K562 (cell line): ENCODE data around the gene CNDP2. TPM values are rescaled to one million over a fixed set of nuclear protein-coding genes. Genes with fewer than 3 reads are reported as not detected.

Source experiments
- ATAC-seq: fragments of 200-7000 bp; cut with Tn5 transposase; 3 replicates; pipeline ENCODE4 v1.9.1; 2020; ENCODE audit warnings: moderate library complexity
- BruUV-seq: library from RNA; stranded (reverse); fragments of 400-500 nt; replicated peaks from 2 replicates; lab custom pipeline; 2021; lab: Mats Ljungman, UMichigan
- CTCF ChIA-PET: fragments of 300-600 bp; formaldehyde crosslinking; extraction: SDS; loops from one replicate; lab custom pipeline; 2021; ENCODE audit warnings: low intra/inter-chr PET ratio; lab: Yijun Ruan, JAX
- POLR2A ChIA-PET: fragments of 300-600, 350-650 bp; sonication (Branson Sonifier 250); formaldehyde crosslinking; extraction: SDS; loops from one replicate; lab custom pipeline; 2021; ENCODE audit warnings: antibody characterized with exemption, inconsistent platforms; lab: Yijun Ruan, JAX
- DNase-seq, 4 experiments: peaks; one replicate each; pipeline versions ENCODE4 v3.0.0 to v3.0.0-alpha.2; 2011 to 2018; ENCODE audit warnings: low spot score in 3 of 4, mixed read lengths in 3 of 4; ENCODE audit errors: extremely low read depth in 1 of 4
- FAIRE-seq: peaks from 2 replicates; lab custom pipeline; 2011; peaks lifted over from hg19 to GRCh38; lab: Jason Lieb, UNC
- H2AFZ ChIP-seq: 2 replicates; pipeline ENCODE4 v1.6.0; 2011; ENCODE audit warnings: low read depth, low read length, control low read depth, inconsistent platforms
- H3K27ac ChIP-seq: fragments of 200-600 bp; 3 replicates; pipeline ENCODE4 v1.8.0; 2011; ENCODE audit warnings: low read depth, mild to moderate bottlenecking, control low read depth, inconsistent platforms, low read length, moderate library complexity, mixed read lengths; ENCODE audit errors: extremely low read depth
- H3K27me3 ChIP-seq, 2 experiments: fragments of 300-600 bp in 1 of 2; 2 replicates in 1 of 2; 3 replicates in 1 of 2; pipeline versions ENCODE4 v1.6.0 to v1.8.0; 2011; ENCODE audit warnings: inconsistent platforms in 2 of 2, low read length in 2 of 2, mild to moderate bottlenecking in 1 of 2, mixed read lengths in 1 of 2, moderate library complexity in 1 of 2; ENCODE audit not compliant: control insufficient read depth in 2 of 2, insufficient read depth in 2 of 2
- H3K36me3 ChIP-seq: fragments of 300-600 bp; 3 replicates; pipeline ENCODE4 v1.8.0; 2011; ENCODE audit warnings: mild to moderate bottlenecking, low read length, inconsistent platforms; ENCODE audit not compliant: control insufficient read depth, insufficient read depth
- H3K4me1 ChIP-seq, 2 experiments: fragments of 200-600 bp in 1 of 2; replicated peaks in 1 of 2; 2 replicates in 1 of 2; 3 replicates in 1 of 2; pipeline versions ENCODE4 v1.5.1 to v1.8.0; 2011; ENCODE audit warnings: inconsistent platforms in 2 of 2, low read length in 2 of 2, mild to moderate bottlenecking in 1 of 2, mixed read lengths in 1 of 2, moderate library complexity in 1 of 2; ENCODE audit not compliant: control insufficient read depth in 2 of 2, insufficient read depth in 2 of 2
- H3K4me2 ChIP-seq: 2 replicates; pipeline ENCODE4 v1.6.1; 2011; ENCODE audit warnings: low read length, control low read depth, inconsistent platforms, mixed read lengths; ENCODE audit not compliant: insufficient read depth
- H3K4me3 ChIP-seq: fragments of 200-600 bp; sonication (generic), shearing (Covaris generic); 2 replicates; pipeline ENCODE4 v1.5.1; 2016; ENCODE audit warnings: control low read depth, inconsistent platforms
- H3K79me2 ChIP-seq: fragments of 200-600 bp; 3 replicates; pipeline ENCODE4 v1.8.0; 2011; ENCODE audit warnings: low read length, inconsistent platforms; ENCODE audit not compliant: control insufficient read depth, insufficient read depth
- H3K9ac ChIP-seq, 2 experiments: 2 replicates each; pipeline versions ENCODE4 v1.6.0 to v1.6.1; 2011; ENCODE audit warnings: low read depth in 2 of 2, low read length in 2 of 2, control low read depth in 1 of 2, inconsistent platforms in 1 of 2, mild to moderate bottlenecking in 1 of 2, mixed read lengths in 1 of 2; ENCODE audit not compliant: insufficient read depth in 1 of 2
- H3K9me1 ChIP-seq: one replicate; pipeline ENCODE4 v1.6.0; 2011; ENCODE audit warnings: inconsistent platforms, mild to moderate bottlenecking, low read length, moderate library complexity; ENCODE audit not compliant: control insufficient read depth, insufficient read depth
- H3K9me3 ChIP-seq: replicated peaks from 2 replicates; pipeline ENCODE4 v1.5.1; 2011; ENCODE audit warnings: low read depth, low read length, inconsistent platforms; ENCODE audit not compliant: control insufficient read depth, insufficient read depth
- H4K20me1 ChIP-seq: replicated peaks from 2 replicates; pipeline ENCODE4 v1.6.1; 2011; ENCODE audit warnings: low read length, inconsistent platforms, mixed read lengths; ENCODE audit not compliant: control insufficient read depth, insufficient read depth
- CBX2 ChIP-seq: fragments of 200-600 bp; sonication (generic); IDR thresholded peaks from one replicate; pipeline ENCODE4 v1.6.1; 2012; ENCODE audit warnings: mild to moderate bottlenecking, low read length, inconsistent platforms; ENCODE audit not compliant: insufficient read depth, poor library complexity, severe bottlenecking
- ETV1 ChIP-seq: fragments of 450-650 bp; conservative IDR thresholded peaks from 2 replicates; pipeline ENCODE4 v1.6.1; 2016; ENCODE audit warnings: missing genetic modification characterization, control low read depth, low read depth, missing compliant biosample characterization
- MAFF ChIP-seq: IDR thresholded peaks from 2 replicates; pipeline ENCODE4 v1.6.1; 2012; ENCODE audit warnings: low read length, improper control_type of control experiment
- MTA3 ChIP-seq: fragments of 450-650 bp; formaldehyde crosslinking; IDR thresholded peaks from 2 replicates; pipeline ENCODE4 v1.6.1; 2017; ENCODE audit warnings: mild to moderate bottlenecking, borderline replicate concordance
- POLR2AphosphoS2 ChIP-seq: IDR thresholded peaks from 2 replicates; pipeline ENCODE4 v1.6.1; 2012; ENCODE audit warnings: low read length, improper control_type of control experiment
- POLR3G ChIP-seq: IDR thresholded peaks from 2 replicates; pipeline ENCODE4 v1.6.1; 2011; ENCODE audit not compliant: insufficient read length, insufficient replicate concordance; ENCODE audit errors: extremely low read depth
- RAD21 ChIP-seq, 2 experiments: fragments of 250-450 bp in 1 of 2; fragments of 450-650 bp in 1 of 2; sonication (Bioruptor Pico) in 1 of 2; formaldehyde crosslinking in 1 of 2; IDR thresholded peaks in 1 of 2; conservative IDR thresholded peaks in 1 of 2; 2 replicates each; pipeline versions ENCODE4 v1.4.0 to v1.8.0; 2020 to 2022; ENCODE audit warnings: mild to moderate bottlenecking in 2 of 2, moderate library complexity in 1 of 2
- RUNX1 ChIP-seq: sonication (generic); IDR thresholded peaks from 2 replicates; pipeline ENCODE4 v1.6.1; 2016; ENCODE audit warnings: antibody characterized with exemption, low read depth
- SMAD4 ChIP-seq: fragments of 250-450 bp; sonication (Bioruptor Pico); conservative IDR thresholded peaks from 2 replicates; pipeline ENCODE4 v1.8.0; 2021; ENCODE audit warnings: inconsistent platforms, mild to moderate bottlenecking, moderate library complexity
- SMARCC2 ChIP-seq: fragments of 450-650 bp; IDR thresholded peaks from 2 replicates; pipeline ENCODE4 v1.6.1; 2017; ENCODE audit warnings: antibody characterized with exemption, moderate library complexity, mild to moderate bottlenecking, low read depth
- SUPT5H ChIP-seq: fragments of 450-650 bp; IDR thresholded peaks from 2 replicates; pipeline ENCODE4 v1.6.1; 2016
- ZNF764 ChIP-seq: fragments of 250-450 bp; sonication (Bioruptor Pico); IDR thresholded peaks from 2 replicates; pipeline ENCODE4 v1.4.0; 2020; ENCODE audit warnings: low read depth, mild to moderate bottlenecking, moderate library complexity
- WGBS: fragments of 100-300 bp; shearing (Covaris generic); methylation state at CpG from one replicate; pipeline ENCODE4 v1.1.6; 2016; ENCODE audit warnings: low coverage, mixed read lengths; ENCODE audit not compliant: insufficient coverage; ENCODE audit errors: missing lambda C conversion rate; 5-methylcytosine and 5-hydroxymethylcytosine counted together
- in situ Hi-C: fragments of 300-500 bp; cut with MboI; formaldehyde crosslinking; loops from 4 replicates; pipeline ENCODE4 v1.15.0; 2018; ENCODE audit warnings: inconsistent platforms, mixed read lengths
- intact Hi-C: fragments of 100-400 bp; cut with micrococcal nuclease; formaldehyde crosslinking; loops from 2 replicates; pipeline ENCODE4 v1.14.2; 2022
- polyA plus RNA-seq, 8 experiments: library from polyadenylated mRNA; depleted of rRNA in 4 of 8; stranded (reverse) in 5 of 8; unstranded in 3 of 8; fragments of >200 nt; fragmentation: Nextera tagmentation in 2 of 8; fragmentation: Illumina TruSeq in 1 of 8; extraction: Ambion mirVana in 2 of 8; extraction: Trizol in 1 of 8; gene quantifications; 2 replicates each; pipeline versions ENCODE4 v1.2.1 to v1.2.3, GENCODE V29; 2011 to 2014; ENCODE audit warnings: inconsistent platforms in 1 of 8, missing spikeins in 1 of 8
- total RNA-seq, 7 experiments: library from RNA; depleted of rRNA in 6 of 7; stranded (reverse); fragments of >200 nt in 6 of 7; fragmentation: Illumina TruSeq in 2 of 7; extraction: Trizol in 2 of 7; gene quantifications; 2 replicates each; pipeline versions ENCODE4 v1.2.1 to v1.2.3, GENCODE V29; 2011 to 2021; ENCODE audit warnings: low replicate concordance in 1 of 7
- TF ChIP-seq, protein P1 (sequence below): sonication (generic); formaldehyde crosslinking; IDR thresholded peaks from 2 replicates; pipeline ENCODE4 v1.8.1; 2023; ENCODE audit warnings: mild to moderate bottlenecking, missing genetic modification reagents, moderate library complexity
- TF ChIP-seq, protein P2 (sequence below): sonication (generic); formaldehyde crosslinking; IDR thresholded peaks from 2 replicates; pipeline ENCODE4 v1.9.0; 2022; ENCODE audit warnings: mild to moderate bottlenecking, missing genetic modification reagents
- TF ChIP-seq, protein P3 (sequence below), 3 experiments: IDR thresholded peaks in 2 of 3; conservative IDR thresholded peaks in 1 of 3; 2 replicates each; pipeline ENCODE4 v1.5.1; 2011 to 2012; ENCODE audit warnings: low read length in 3 of 3, mild to moderate bottlenecking in 3 of 3, control low read depth in 2 of 3, improper control_type of control experiment in 1 of 3, inconsistent platforms in 1 of 3, low read depth in 1 of 3, mixed read lengths in 1 of 3, moderate library complexity in 1 of 3; ENCODE audit not compliant: insufficient read depth in 2 of 3
- TF ChIP-seq, protein P4 (sequence below): IDR thresholded peaks from 2 replicates; pipeline ENCODE4 v1.6.1; 2016; ENCODE audit warnings: missing genetic modification characterization, missing compliant biosample characterization

Gene CNDP2
- total and polyA plus RNA-seq, 9 of the 15 experiments (the other 6 are each of a cell fraction or from before 2014, with no cell fraction given): 34.1 to 128 (median 53.8) TPM

DNA sequence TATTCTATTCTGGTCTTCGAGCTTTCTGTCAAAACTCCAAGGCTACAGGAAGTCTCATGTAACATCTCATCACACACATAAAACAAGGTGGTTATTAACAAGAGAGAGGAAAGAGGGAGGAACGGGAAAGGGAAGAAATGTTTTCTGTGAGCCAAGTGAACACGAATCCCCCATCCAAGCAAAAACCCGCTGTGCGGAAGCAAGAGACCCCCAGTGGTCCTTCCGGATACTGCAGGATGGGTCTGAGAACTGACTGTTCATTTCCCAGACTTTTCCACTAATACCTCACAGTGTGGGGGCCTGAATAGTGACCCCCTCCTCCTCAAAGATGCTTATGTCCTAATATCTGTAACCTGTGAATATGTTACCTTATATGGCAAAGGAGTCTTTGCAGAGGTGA, 20.0 kb upstream of the CNDP2 start:
- Histone ChIP-seq H2AFZ (no peak overlapping the region), H3K9me3 (no peaks in the 10 kb centered on the region), H3K27me3 (no peaks in the 10 kb centered on the region), H3K36me3 (no peaks in the 10 kb centered on the region), H3K27ac (no peak overlapping the region), H3K4me3 (no peak overlapping the region), H3K4me2 (no peak overlapping the region), H3K9me1 (no peaks in the 10 kb centered on the region), H3K9ac (no peak overlapping the region), H3K79me2 (no peaks in the 10 kb centered on the region), H3K4me1 (peaks cover 8 to 17% of the 10 kb centered on the region in 2 experiments; a peak in 4 of 5 replicates), H4K20me1 (no peaks in the 10 kb centered on the region)
- ATAC-seq: peak; percentile 76
- POLR2A ChIA-PET: no interaction called here
- WGBS: 20% methylated on average over 1 of the region's 6 CpGs
- in situ Hi-C loops (no loop called here), intact Hi-C loops (loop anchor here (5.0 kb wide), 1 partner anchor 124 kb away; no protein-coding TSS in a partner anchor)
- CTCF ChIA-PET: no interaction called here
- BruUV-seq: no TSS peak
- TF ChIP-seq ZNF764 (CRISPR knock-in tag) (no peak), RAD21 (CRISPR knock-in tag; conservative IDR thresholded peaks at IDR 0.05 in 1 of 2, IDR thresholded peaks at IDR 0.05 in 1 of 2) (peak in 1 of 2 experiments; percentile 43; a peak in 2 of 4 replicates), SUPT5H (no peak), POLR2AphosphoS2 (no peak), ETV1 (tag) (peak; percentile 34; the same call in 1 of the 2 replicates), RUNX1 (no peak), POLR3G (no peak), MAFF (no peak), MTA3 (no peak), CBX2 (no peak), SMARCC2 (no peak), SMAD4 (no peak)
- TF ChIP-seq, protein P1, sequence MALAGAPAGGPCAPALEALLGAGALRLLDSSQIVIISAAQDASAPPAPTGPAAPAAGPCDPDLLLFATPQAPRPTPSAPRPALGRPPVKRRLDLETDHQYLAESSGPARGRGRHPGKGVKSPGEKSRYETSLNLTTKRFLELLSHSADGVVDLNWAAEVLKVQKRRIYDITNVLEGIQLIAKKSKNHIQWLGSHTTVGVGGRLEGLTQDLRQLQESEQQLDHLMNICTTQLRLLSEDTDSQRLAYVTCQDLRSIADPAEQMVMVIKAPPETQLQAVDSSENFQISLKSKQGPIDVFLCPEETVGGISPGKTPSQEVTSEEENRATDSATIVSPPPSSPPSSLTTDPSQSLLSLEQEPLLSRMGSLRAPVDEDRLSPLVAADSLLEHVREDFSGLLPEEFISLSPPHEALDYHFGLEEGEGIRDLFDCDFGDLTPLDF (CRISPR knock-in tag): no peak
- TF ChIP-seq, protein P2, sequence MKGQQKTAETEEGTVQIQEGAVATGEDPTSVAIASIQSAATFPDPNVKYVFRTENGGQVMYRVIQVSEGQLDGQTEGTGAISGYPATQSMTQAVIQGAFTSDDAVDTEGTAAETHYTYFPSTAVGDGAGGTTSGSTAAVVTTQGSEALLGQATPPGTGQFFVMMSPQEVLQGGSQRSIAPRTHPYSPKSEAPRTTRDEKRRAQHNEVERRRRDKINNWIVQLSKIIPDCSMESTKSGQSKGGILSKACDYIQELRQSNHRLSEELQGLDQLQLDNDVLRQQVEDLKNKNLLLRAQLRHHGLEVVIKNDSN: no peak
- TF ChIP-seq, protein P3, sequence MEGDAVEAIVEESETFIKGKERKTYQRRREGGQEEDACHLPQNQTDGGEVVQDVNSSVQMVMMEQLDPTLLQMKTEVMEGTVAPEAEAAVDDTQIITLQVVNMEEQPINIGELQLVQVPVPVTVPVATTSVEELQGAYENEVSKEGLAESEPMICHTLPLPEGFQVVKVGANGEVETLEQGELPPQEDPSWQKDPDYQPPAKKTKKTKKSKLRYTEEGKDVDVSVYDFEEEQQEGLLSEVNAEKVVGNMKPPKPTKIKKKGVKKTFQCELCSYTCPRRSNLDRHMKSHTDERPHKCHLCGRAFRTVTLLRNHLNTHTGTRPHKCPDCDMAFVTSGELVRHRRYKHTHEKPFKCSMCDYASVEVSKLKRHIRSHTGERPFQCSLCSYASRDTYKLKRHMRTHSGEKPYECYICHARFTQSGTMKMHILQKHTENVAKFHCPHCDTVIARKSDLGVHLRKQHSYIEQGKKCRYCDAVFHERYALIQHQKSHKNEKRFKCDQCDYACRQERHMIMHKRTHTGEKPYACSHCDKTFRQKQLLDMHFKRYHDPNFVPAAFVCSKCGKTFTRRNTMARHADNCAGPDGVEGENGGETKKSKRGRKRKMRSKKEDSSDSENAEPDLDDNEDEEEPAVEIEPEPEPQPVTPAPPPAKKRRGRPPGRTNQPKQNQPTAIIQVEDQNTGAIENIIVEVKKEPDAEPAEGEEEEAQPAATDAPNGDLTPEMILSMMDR (IDR thresholded peaks at IDR 0.05 in 2 of 3, conservative IDR thresholded peaks at IDR 0.05 in 1 of 3; ENCODE audit: insufficient read depth in 2 of 3, low read depth in 1 of 3, low read length in 3 of 3): peak; percentile 55 to 64 (median 61)
- TF ChIP-seq, protein P4, sequence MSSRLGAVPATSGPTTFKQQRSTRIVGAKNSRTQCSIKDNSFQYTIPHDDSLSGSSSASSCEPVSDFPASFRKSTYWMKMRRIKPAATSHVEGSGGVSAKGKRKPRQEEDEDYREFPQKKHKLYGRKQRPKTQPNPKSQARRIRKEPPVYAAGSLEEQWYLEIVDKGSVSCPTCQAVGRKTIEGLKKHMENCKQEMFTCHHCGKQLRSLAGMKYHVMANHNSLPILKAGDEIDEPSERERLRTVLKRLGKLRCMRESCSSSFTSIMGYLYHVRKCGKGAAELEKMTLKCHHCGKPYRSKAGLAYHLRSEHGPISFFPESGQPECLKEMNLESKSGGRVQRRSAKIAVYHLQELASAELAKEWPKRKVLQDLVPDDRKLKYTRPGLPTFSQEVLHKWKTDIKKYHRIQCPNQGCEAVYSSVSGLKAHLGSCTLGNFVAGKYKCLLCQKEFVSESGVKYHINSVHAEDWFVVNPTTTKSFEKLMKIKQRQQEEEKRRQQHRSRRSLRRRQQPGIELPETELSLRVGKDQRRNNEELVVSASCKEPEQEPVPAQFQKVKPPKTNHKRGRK (tag): no peak
- FAIRE-seq: no peak
- DNase-seq: peak; percentile 38 to 52 (median 50)
